EL (cell line): Measurements from ENCODE around the gene PIK3R1.
A peak's percentile ranks its signal among the peaks of the same experiment; 100 is the strongest.

Source experiments
- DNase-seq: peaks from one replicate; pipeline ENCODE4 v3.0.0-alpha.2; 2016

Gene PIK3R1

GRCh38 chr5:68332080-68332451, 116.5 kb downstream of the PIK3R1 start:
- no peak for DNase-seq

GRCh38 chr5:68332556-68332955, 117.0 kb downstream of the PIK3R1 start:
- peak; percentile 47 for DNase-seq

GRCh38 chr5:68333649-68334552, 118.3 kb downstream of the PIK3R1 start:
- peak; percentile 95 for DNase-seq

GRCh38 chr5:68334553-68334886, 119.0 kb downstream of the PIK3R1 start:
- DNase-seq: no peak

- DNase-seq: no peak
Measured at GRCh38 chr5:68335075-68335474, 119.5 kb downstream of the PIK3R1 start.

GRCh38 chr5:68336200-68336599, 120.6 kb downstream of the PIK3R1 start:
- DNase-seq: peak; percentile 23

- DNase-seq: no peak
Measured at GRCh38 chr5:68337235-68337634, 121.7 kb downstream of the PIK3R1 start.

GRCh38 chr5:68339921-68340321, 124.4 kb downstream of the PIK3R1 start:
- DNase-seq: peak; percentile 48

GRCh38 chr5:68341006-68341405, 125.5 kb downstream of the PIK3R1 start:
- no peak for DNase-seq

- DNase-seq: no peak
Measured at GRCh38 chr5:68342693-68343092, 127.1 kb downstream of the PIK3R1 start.

- DNase-seq: peak; percentile 78
Measured at GRCh38 chr5:68343421-68343826, 127.9 kb downstream of the PIK3R1 start.

- peak; percentile 75 for DNase-seq
Measured at GRCh38 chr5:68344447-68345111, 129.0 kb downstream of the PIK3R1 start.

GRCh38 chr5:68345171-68345570, 129.6 kb downstream of the PIK3R1 start:
- peak; percentile 13 for DNase-seq

GRCh38 chr5:68345582-68345981, 130.0 kb downstream of the PIK3R1 start:
- DNase-seq: no peak

- no peak for DNase-seq
Measured at GRCh38 chr5:68347536-68347935, 132.0 kb downstream of the PIK3R1 start.

- DNase-seq: no peak
Measured at GRCh38 chr5:68348447-68349222, 133.1 kb downstream of the PIK3R1 start.

- DNase-seq: no peak
Measured at GRCh38 chr5:68350176-68350575, 134.6 kb downstream of the PIK3R1 start.
